IMR-90 (cell line): Measurements from ENCODE around the gene XAB2. TPM values are rescaled to one million over a fixed set of nuclear protein-coding genes. Genes with fewer than 3 reads are reported as not detected.

ENCODE experiments used
- ATAC-seq: fragments of 200-7000 bp; cut with Tn5 transposase; 2 replicates; pipeline ENCODE4 v1.9.1; 2020; ENCODE audit warnings: low read depth, mild to moderate bottlenecking, moderate library complexity
- BruUV-seq: library from RNA; stranded (reverse); fragments of 400-500 nt; replicated peaks from 2 replicates; lab custom pipeline; 2021; lab: Mats Ljungman, UMichigan
- CTCF ChIA-PET: fragments of 300-600 bp; formaldehyde crosslinking; extraction: SDS; loops from one replicate; lab custom pipeline; 2021; ENCODE audit warnings: antibody characterized with exemption; lab: Yijun Ruan, JAX
- POLR2A ChIA-PET: fragments of 300-600 bp; sonication (Branson Sonifier 250); formaldehyde crosslinking; loops from one replicate; lab custom pipeline; 2022; ENCODE audit warnings: antibody characterized with exemption; ENCODE audit not compliant: unreplicated experiment; lab: Charles Lee
- DNase-seq: peaks from one replicate; pipeline ENCODE4 v3.0.0; 2013
- H2AFZ ChIP-seq: replicated peaks from 2 replicates; pipeline ENCODE3; 2013; ENCODE audit warnings: low read length, mild to moderate bottlenecking; ENCODE audit not compliant: poor library complexity
- H2AK5ac ChIP-seq: 2 replicates; pipeline ENCODE4 v1.6.1; 2013; ENCODE audit warnings: low read depth, low read length, inconsistent platforms
- H2AK9ac ChIP-seq: replicated peaks from 2 replicates; pipeline ENCODE3; 2013; ENCODE audit warnings: mild to moderate bottlenecking, low read depth, low read length, moderate library complexity; ENCODE audit not compliant: poor library complexity
- H2BK120ac ChIP-seq: 2 replicates; pipeline ENCODE4 v1.6.1; 2013; ENCODE audit warnings: low read depth, low read length, inconsistent platforms
- H2BK15ac ChIP-seq: 3 replicates; pipeline ENCODE4 v1.6.1; 2013; ENCODE audit warnings: low read depth, low read length, inconsistent platforms
- H2BK20ac ChIP-seq: 2 replicates; pipeline ENCODE4 v1.6.1; 2013; ENCODE audit warnings: low read depth, mild to moderate bottlenecking, inconsistent platforms, low read length, moderate library complexity
- H2BK5ac ChIP-seq: 2 replicates; pipeline ENCODE4 v1.6.1; 2013; ENCODE audit warnings: mild to moderate bottlenecking, low read depth, low read length, inconsistent platforms; ENCODE audit not compliant: poor library complexity, severe bottlenecking
- H3K14ac ChIP-seq: replicated peaks from 2 replicates; pipeline ENCODE4 v1.6.1; 2013; ENCODE audit warnings: low read depth, low read length, inconsistent platforms
- H3K18ac ChIP-seq: 2 replicates; pipeline ENCODE4 v1.6.1; 2013; ENCODE audit warnings: low read depth, low read length, control low read depth
- H3K23ac ChIP-seq: 2 replicates; pipeline ENCODE4 v1.6.1; 2013; ENCODE audit warnings: low read depth, low read length, inconsistent platforms
- H3K27ac ChIP-seq: 2 replicates; pipeline ENCODE4 v1.5.1; 2013; ENCODE audit warnings: mild to moderate bottlenecking, control low read depth, low read length; ENCODE audit not compliant: insufficient read depth
- H3K27me3 ChIP-seq: 2 replicates; pipeline ENCODE4 v1.6.1; 2013; ENCODE audit warnings: low read length; ENCODE audit not compliant: control insufficient read depth, insufficient read depth
- H3K36me3 ChIP-seq: 2 replicates; pipeline ENCODE4 v1.6.1; 2013; ENCODE audit warnings: low read length, mixed read lengths; ENCODE audit not compliant: control insufficient read depth, insufficient read depth
- H3K4ac ChIP-seq: 2 replicates; pipeline ENCODE4 v1.6.1; 2013; ENCODE audit warnings: low read depth, low read length, inconsistent platforms
- H3K4me1 ChIP-seq: 2 replicates; pipeline ENCODE4 v1.6.1; 2013; ENCODE audit warnings: low read length, mixed read lengths; ENCODE audit not compliant: control insufficient read depth, insufficient read depth
- H3K4me2 ChIP-seq: 2 replicates; pipeline ENCODE4 v1.6.1; 2013; ENCODE audit warnings: low read depth, mild to moderate bottlenecking, control low read depth, low read length, moderate library complexity
- H3K4me3 ChIP-seq: 2 replicates; pipeline ENCODE4 v1.5.1; 2013; ENCODE audit warnings: low read depth, mild to moderate bottlenecking, control low read depth, low read length, moderate library complexity; ENCODE audit not compliant: insufficient read depth
- H3K56ac ChIP-seq: 2 replicates; pipeline ENCODE4 v1.6.1; 2013; ENCODE audit warnings: low read length, inconsistent platforms; ENCODE audit not compliant: insufficient read depth; ENCODE audit errors: extremely low read depth
- H3K79me1 ChIP-seq, 2 experiments: 2 replicates each; pipeline ENCODE4 v1.6.1; 2013; ENCODE audit warnings: low read length in 2 of 2, inconsistent platforms in 1 of 2, low read depth in 1 of 2
- H3K9ac ChIP-seq: 2 replicates; pipeline ENCODE4 v1.6.1; 2013; ENCODE audit warnings: low read depth, low read length, control low read depth
- H3K9me1 ChIP-seq: 2 replicates; pipeline ENCODE4 v1.6.1; 2013; ENCODE audit warnings: low read length, inconsistent platforms; ENCODE audit not compliant: insufficient read depth
- H3K9me3 ChIP-seq: 2 replicates; pipeline ENCODE4 v1.6.1; 2013; ENCODE audit warnings: low read length; ENCODE audit not compliant: control insufficient read depth, insufficient read depth
- H4K20me1 ChIP-seq: 2 replicates; pipeline ENCODE4 v1.6.1; 2013; ENCODE audit warnings: low read length, inconsistent platforms; ENCODE audit not compliant: insufficient read depth
- H4K5ac ChIP-seq: 2 replicates; pipeline ENCODE4 v1.6.1; 2013; ENCODE audit warnings: mild to moderate bottlenecking, low read depth, low read length, control low read depth
- H4K8ac ChIP-seq, 2 experiments: 2 replicates each; pipeline ENCODE4 v1.6.1; 2013; ENCODE audit warnings: low read depth in 2 of 2, low read length in 2 of 2, control low read depth in 1 of 2, inconsistent platforms in 1 of 2
- H4K91ac ChIP-seq: 2 replicates; pipeline ENCODE4 v1.6.1; 2013; ENCODE audit warnings: low read depth, low read length, inconsistent platforms; ENCODE audit not compliant: insufficient read depth
- BHLHE40 ChIP-seq: fragments of 150-350 bp; IDR thresholded peaks from 2 replicates; pipeline ENCODE4 v1.6.1; 2016; ENCODE audit warnings: mild to moderate bottlenecking, low read depth, low read length
- CHD1 ChIP-seq: IDR thresholded peaks from 2 replicates; pipeline ENCODE4 v1.6.1; 2012; ENCODE audit warnings: low read depth, low read length, improper control_type of control experiment
- FOS ChIP-seq: fragments of 150-350 bp; IDR thresholded peaks from 2 replicates; pipeline ENCODE4 v1.6.1; 2016; ENCODE audit warnings: low read depth, low read length
- MAFK ChIP-seq: IDR thresholded peaks from 2 replicates; pipeline ENCODE4 v1.6.1; 2012; ENCODE audit warnings: low read depth, low read length, improper control_type of control experiment
- NFE2L2 ChIP-seq: fragments of 150-350 bp; IDR thresholded peaks from 2 replicates; pipeline ENCODE4 v1.6.1; 2016; ENCODE audit warnings: low read depth, mild to moderate bottlenecking, low read length
- POLR2A ChIP-seq: IDR thresholded peaks from 2 replicates; pipeline ENCODE4 v1.6.1; 2012; ENCODE audit warnings: mild to moderate bottlenecking, low read depth, low read length
- RAD21 ChIP-seq: IDR thresholded peaks from 2 replicates; pipeline ENCODE4 v1.6.1; 2012; ENCODE audit warnings: low read length, improper control_type of control experiment
- RCOR1 ChIP-seq: IDR thresholded peaks from 2 replicates; pipeline ENCODE4 v1.6.1; 2012; ENCODE audit warnings: mild to moderate bottlenecking, low read length, improper control_type of control experiment; ENCODE audit not compliant: insufficient replicate concordance
- RFX5 ChIP-seq: IDR thresholded peaks from 2 replicates; pipeline ENCODE4 v1.8.0; 2012; ENCODE audit warnings: low read depth, mild to moderate bottlenecking, low read length, moderate library complexity
- SMC3 ChIP-seq: fragments of 150-350 bp; IDR thresholded peaks from 2 replicates; pipeline ENCODE4 v1.6.1; 2016; ENCODE audit warnings: low read depth, mild to moderate bottlenecking, antibody characterized with exemption, low read length, moderate library complexity
- USF2 ChIP-seq: fragments of 150-350 bp; IDR thresholded peaks from 2 replicates; pipeline ENCODE4 v1.6.1; 2017; ENCODE audit warnings: mild to moderate bottlenecking, antibody characterized with exemption, low read length, low read depth
- WGBS, 2 experiments: methylation state at CpG; one replicate each; pipeline versions ENCODE4 v1.1.5 to v1.1.7; 2013; ENCODE audit warnings: missing lambda C conversion rate in 2 of 2; ENCODE audit not compliant: insufficient read length in 1 of 2; ENCODE audit errors: extremely low coverage in 2 of 2; 5-methylcytosine and 5-hydroxymethylcytosine counted together
- dilution Hi-C: fragments of 300-500 bp; cut with HindIII; formaldehyde crosslinking; loops from one replicate; pipeline ENCODE4 v1.14.3; 2018; ENCODE audit warnings: low sequenced_read_pairs; ENCODE audit not compliant: unreplicated experiment
- in situ Hi-C: fragments of 300-500 bp; cut with MboI; formaldehyde crosslinking; loops from 3 replicates; pipeline ENCODE4 v1.14.3; 2019; ENCODE audit warnings: low sequenced_read_pairs, inconsistent platforms, mixed read lengths
- intact Hi-C: fragments of 100-400 bp; cut with micrococcal nuclease; formaldehyde crosslinking; loops from 2 replicates; pipeline ENCODE4 v1.10.0; 2022
- polyA plus RNA-seq, 3 experiments: library from polyadenylated mRNA; depleted of rRNA; stranded (reverse); fragments of >200 nt; gene quantifications; 2 replicates each; pipeline ENCODE4 v1.2.3, GENCODE V29; 2012; ENCODE audit warnings: low replicate concordance in 1 of 3
- total RNA-seq: library from RNA; depleted of rRNA; stranded (reverse); fragments of >200 nt; gene quantifications from 2 replicates; pipeline ENCODE4 v1.2.3, GENCODE V29; 2012

The XAB2 gene
- total and polyA plus RNA-seq, 2 of the 4 experiments (the other 2 are of a cell fraction), result 29.9 to 34.4 TPM

GRCh38 chr19:7650148-7650547 lies 20.8 kb upstream of the XAB2 start:
- WGBS, 2 experiments, result no CpG with 5 or more reads among the region's 2 CpGs
- Histone ChIP-seq H2AK9ac (no peak overlapping the region), H2BK120ac (no peak overlapping the region), H2AK5ac (no peak overlapping the region), H3K9me1 (no peaks in the 10 kb centered on the region), H3K4ac (no peak overlapping the region), H3K36me3 (no peaks in the 10 kb centered on the region), H4K20me1 (no peaks in the 10 kb centered on the region), H3K23ac (no peak overlapping the region), H2BK5ac (no peak overlapping the region), H3K9me3 (no peaks in the 10 kb centered on the region), H3K56ac (no peak overlapping the region), H2BK20ac (no peak overlapping the region), H4K8ac (no peak overlapping the region), H3K9ac (no peak overlapping the region), H4K91ac (no peak overlapping the region), H3K4me2 (no peak overlapping the region), H2BK15ac (no peak overlapping the region), H3K18ac (no peak overlapping the region), H4K5ac (no peak overlapping the region), H3K4me1 (no peaks in the 10 kb centered on the region), H2AFZ (no peak overlapping the region), H3K79me1 (no peaks in the 10 kb centered on the region), H3K27ac (no peak overlapping the region), H3K27me3 (peaks cover 7% of the 10 kb centered on the region; the same call in 1 of the 2 replicates), H3K14ac (no peak overlapping the region), H3K4me3 (no peak overlapping the region)
- ChIA-PET POLR2A (no interaction called here), CTCF (no interaction called here)
- TF ChIP-seq RAD21 (no peak), POLR2A (no peak), USF2 (no peak), MAFK (no peak), FOS (no peak), SMC3 (no peak), BHLHE40 (no peak), CHD1 (no peak), NFE2L2 (no peak), RFX5 (no peak), RCOR1 (no peak)
- BruUV-seq, result no TSS peak
- DNase-seq (no peak), ATAC-seq (no peak)
- dilution Hi-C loops, result no loop called here
- in situ Hi-C loops, result no loop called here
- intact Hi-C loops, result no loop called here
